NT2/D1 (cell line): ENCODE results near the gene CACNA1A.

Source experiments
- DNase-seq: peaks from one replicate; pipeline ENCODE4 v3.0.0-alpha.2; 2011; ENCODE audit warnings: low read depth, low spot score
- H3K27me3 ChIP-seq: 2 replicates; pipeline ENCODE4 v1.6.0; 2011; ENCODE audit warnings: mild to moderate bottlenecking; ENCODE audit not compliant: insufficient read length, insufficient read depth
- H3K36me3 ChIP-seq: 2 replicates; pipeline ENCODE4 v1.6.1; 2011; ENCODE audit warnings: mild to moderate bottlenecking, low read length, mixed read lengths; ENCODE audit not compliant: insufficient read depth, insufficient read length
- H3K4me1 ChIP-seq: 2 replicates; pipeline ENCODE4 v1.5.1; 2011; ENCODE audit not compliant: insufficient read depth, insufficient read length
- H3K4me3 ChIP-seq: 2 replicates; pipeline ENCODE4 v1.5.1; 2011; ENCODE audit warnings: low read depth; ENCODE audit not compliant: insufficient read length
- H3K9ac ChIP-seq: 2 replicates; pipeline ENCODE4 v1.6.0; 2011; ENCODE audit warnings: low read depth; ENCODE audit not compliant: insufficient read length
- H3K9me3 ChIP-seq: 2 replicates; pipeline ENCODE4 v1.5.1; 2011; ENCODE audit warnings: mild to moderate bottlenecking, low read length; ENCODE audit not compliant: insufficient read depth
- SUZ12 ChIP-seq: IDR thresholded peaks from 2 replicates; pipeline ENCODE4 v1.6.1; 2011; ENCODE audit not compliant: insufficient read length, insufficient read depth; ENCODE audit errors: extremely low read depth
- YY1 ChIP-seq: IDR thresholded peaks from 2 replicates; pipeline ENCODE4 v1.6.1; 2011; ENCODE audit not compliant: insufficient read length, insufficient read depth
- ZNF274 ChIP-seq: IDR thresholded peaks from 2 replicates; pipeline ENCODE4 v1.6.1; 2011; ENCODE audit warnings: mild to moderate bottlenecking, low read depth, low read length

CACNA1A gene

GRCh38 chr19:13160557-13160956, 345.7 kb downstream of the CACNA1A start:
- no peak overlapping the region for H3K9ac ChIP-seq
- peaks cover 12% of the 10 kb centered on the region for H3K4me1 ChIP-seq
- H3K36me3 ChIP-seq: no peaks in the 10 kb centered on the region
- TF ChIP-seq SUZ12 (no peak), YY1 (no peak), ZNF274 (no peak)
- no peaks in the 10 kb centered on the region for H3K27me3 ChIP-seq
- H3K4me3 ChIP-seq: no peak overlapping the region
- DNase-seq: no peak
- no peaks in the 10 kb centered on the region for H3K9me3 ChIP-seq

- H3K9me3 ChIP-seq: no peaks in the 10 kb centered on the region
- no peak overlapping the region for H3K4me3 ChIP-seq
- peaks cover 7% of the 10 kb centered on the region for H3K4me1 ChIP-seq
- DNase-seq: no peak
- TF ChIP-seq ZNF274 (no peak), SUZ12 (no peak), YY1 (no peak)
- no peaks in the 10 kb centered on the region for H3K27me3 ChIP-seq
- no peak overlapping the region for H3K9ac ChIP-seq
- no peaks in the 10 kb centered on the region for H3K36me3 ChIP-seq
These were observed 346.6 kb downstream of the CACNA1A start for GRCh38 chr19:13159713-13160112.
